ENCODE measurements around the gene NPW. TPM values are rescaled to one million over a fixed set of nuclear protein-coding genes. Genes with fewer than 3 reads are reported as not detected.

NPW gene
- total RNA-seq, 2 experiments from 2014 or later = 29.1 to 34.2 TPM

DNA sequence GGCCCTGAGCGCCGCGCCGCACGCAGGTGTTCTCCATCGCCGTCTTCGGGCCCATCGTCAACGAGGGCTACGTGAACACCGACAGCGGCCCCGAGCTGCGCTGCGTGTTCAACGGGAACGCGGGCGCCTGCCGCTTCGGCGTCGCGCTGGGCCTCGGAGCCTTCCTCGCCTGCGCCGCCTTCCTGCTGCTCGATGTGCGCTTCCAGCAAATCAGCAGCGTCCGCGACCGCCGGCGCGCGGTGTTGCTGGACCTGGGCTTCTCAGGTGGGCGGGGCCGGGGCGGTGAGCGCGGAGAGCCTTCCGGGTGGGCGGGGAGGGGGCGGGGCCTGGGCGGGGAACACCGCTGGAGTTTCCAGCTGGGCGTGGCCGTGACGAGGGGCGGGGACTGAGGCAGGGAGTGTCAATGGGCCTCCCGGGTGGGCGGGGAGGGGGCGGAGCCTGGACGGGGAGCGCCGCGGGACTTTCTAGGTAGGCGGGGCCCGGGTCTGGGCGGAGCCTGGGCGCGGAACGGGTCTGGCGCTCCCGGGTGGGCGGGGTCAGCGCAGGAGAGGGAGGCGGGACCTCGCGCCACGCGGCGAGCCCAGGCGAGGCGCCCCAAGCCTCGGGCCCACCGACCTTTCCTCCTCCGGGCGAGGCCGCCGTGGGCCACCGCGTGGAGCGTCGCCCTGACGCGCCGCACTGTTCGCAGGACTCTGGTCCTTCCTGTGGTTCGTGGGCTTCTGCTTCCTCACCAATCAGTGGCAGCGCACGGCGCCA, 27.5 kb upstream of the NPW start:
- H3K4me1 Mint-ChIP-seq = peaks cover 26% of the 10 kb centered on the region
- DNase-seq = peak; percentile 92
- H3K36me3 Mint-ChIP-seq = peaks cover 11% of the 10 kb centered on the region
- no peaks in the 10 kb centered on the region for H3K9me3 Mint-ChIP-seq
- H3K4me3 Mint-ChIP-seq = no peak overlapping the region
- H3K27ac Mint-ChIP-seq = no peak overlapping the region
- peaks cover 32% of the 10 kb centered on the region for H3K27me3 Mint-ChIP-seq

DNA sequence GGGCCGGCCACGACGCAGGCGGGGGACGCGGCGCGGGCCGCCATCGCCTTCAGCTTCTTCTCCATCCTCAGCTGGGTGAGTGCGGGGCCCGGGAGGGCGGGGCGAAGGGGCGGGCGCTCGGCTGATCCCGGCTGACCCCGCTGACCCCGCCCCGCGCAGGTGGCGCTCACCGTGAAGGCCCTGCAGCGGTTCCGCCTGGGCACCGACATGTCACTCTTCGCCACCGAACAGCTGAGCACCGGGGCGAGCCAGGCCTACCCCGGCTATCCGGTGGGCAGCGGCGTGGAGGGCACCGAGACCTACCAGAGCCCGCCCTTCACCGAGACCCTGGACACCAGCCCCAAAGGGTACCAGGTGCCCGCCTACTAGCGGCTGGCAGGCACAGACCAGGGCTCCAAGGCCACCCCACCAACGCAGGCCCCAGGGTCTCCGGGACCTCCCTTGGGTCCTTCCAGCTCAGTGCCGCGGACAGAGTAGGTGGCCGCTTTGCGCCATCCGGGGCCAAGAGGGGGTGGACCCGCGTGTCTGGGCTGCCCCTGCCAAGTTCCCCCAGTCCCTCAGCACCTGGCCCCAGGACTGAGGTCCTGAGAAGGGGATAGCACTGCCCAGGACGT, 26.8 kb upstream of the NPW start:
- Mint-ChIP-seq H3K4me3 (no peak overlapping the region), H3K36me3 (peaks cover 12% of the 10 kb centered on the region), H3K27me3 (peaks cover 29% of the 10 kb centered on the region), H3K27ac (no peak overlapping the region), H3K9me3 (no peaks in the 10 kb centered on the region), H3K4me1 (peaks cover 28% of the 10 kb centered on the region)
- DNase-seq = no peak

DNA sequence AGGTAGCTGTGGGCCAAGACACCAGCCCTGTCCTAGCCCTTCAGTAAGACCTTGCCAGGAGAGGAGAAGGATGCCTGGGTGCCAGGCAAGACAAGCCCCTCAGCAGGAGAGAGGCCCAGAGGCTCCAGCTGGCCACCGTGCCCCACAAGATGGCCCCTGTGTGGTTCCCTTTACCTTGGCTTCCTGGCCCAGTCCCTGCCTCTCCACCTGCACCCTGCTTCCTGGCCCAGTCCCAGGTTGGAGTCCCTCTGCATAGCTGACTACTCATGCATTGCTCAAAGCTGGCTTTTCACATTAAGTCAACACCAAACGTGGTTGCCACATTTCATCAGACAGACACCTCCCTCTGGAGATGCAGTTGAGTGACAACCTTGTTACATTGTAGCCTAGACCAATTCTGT, 25.9 kb upstream of the NPW start:
- DNase-seq = no peak
- no peak overlapping the region for H3K4me3 Mint-ChIP-seq
- no peaks in the 10 kb centered on the region for H3K9me3 Mint-ChIP-seq
- peaks cover 25% of the 10 kb centered on the region for H3K4me1 Mint-ChIP-seq
- peaks cover 21% of the 10 kb centered on the region for H3K27me3 Mint-ChIP-seq
- H3K27ac Mint-ChIP-seq = no peak overlapping the region
- H3K36me3 Mint-ChIP-seq = peaks cover 13% of the 10 kb centered on the region

DNA sequence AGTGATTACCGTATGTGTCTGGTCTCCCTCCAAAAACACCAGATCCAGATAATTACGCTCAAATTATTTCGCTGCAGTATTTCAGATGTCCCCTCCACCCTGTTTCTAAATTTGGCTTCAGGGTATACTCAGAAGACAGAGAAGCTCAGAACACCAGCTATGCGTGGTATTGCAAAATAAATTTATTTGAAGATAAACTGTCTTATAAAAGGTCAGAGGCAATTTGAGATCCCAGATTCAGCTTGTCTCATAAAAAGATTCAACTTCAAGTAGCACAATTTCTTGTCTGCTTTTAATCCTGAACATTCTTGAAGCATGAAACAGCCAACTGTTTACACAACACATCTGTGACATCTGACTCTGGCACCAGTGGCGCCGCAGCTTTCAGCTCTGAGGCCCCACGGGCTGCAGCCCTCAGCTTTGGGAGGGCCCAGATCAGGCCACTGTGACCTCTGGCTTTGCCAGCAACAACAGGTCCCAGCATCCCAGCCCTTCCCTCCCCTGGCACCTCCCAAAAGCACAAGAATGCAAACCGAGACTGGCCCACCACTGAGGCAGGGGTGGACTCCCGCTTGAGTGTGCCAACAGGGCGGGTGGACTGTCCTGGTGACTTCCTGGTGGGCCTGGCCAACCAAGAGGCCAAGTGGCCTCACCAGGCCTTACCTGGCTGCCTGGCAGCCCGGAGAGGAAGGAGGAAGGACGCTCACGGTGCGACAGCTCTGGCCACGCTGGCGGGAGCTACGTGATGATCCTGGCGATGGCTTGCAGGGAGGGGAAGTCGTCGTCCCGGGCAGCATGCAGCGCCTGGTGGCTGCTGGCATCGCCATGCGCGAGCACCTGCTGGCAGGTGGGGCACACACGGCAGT, 21.9 kb upstream of the NPW start:
- peaks cover 14% of the 10 kb centered on the region for H3K4me1 Mint-ChIP-seq
- peaks cover 21% of the 10 kb centered on the region for H3K36me3 Mint-ChIP-seq
- no peaks in the 10 kb centered on the region for H3K9me3 Mint-ChIP-seq
- peak overlapping the region; percentile 12 for H3K27ac Mint-ChIP-seq
- no peak for DNase-seq
- no peak overlapping the region for H3K4me3 Mint-ChIP-seq
- H3K27me3 Mint-ChIP-seq = no peaks in the 10 kb centered on the region

- Mint-ChIP-seq H3K36me3 (peaks cover 21% of the 10 kb centered on the region), H3K4me3 (no peak overlapping the region), H3K9me3 (no peaks in the 10 kb centered on the region), H3K4me1 (peaks cover 12% of the 10 kb centered on the region), H3K27ac (no peak overlapping the region), H3K27me3 (no peaks in the 10 kb centered on the region)
- DNase-seq = no peak
Observed at GRCh38 chr16:1998360-1998835, 21.2 kb upstream of the NPW start.

DNA sequence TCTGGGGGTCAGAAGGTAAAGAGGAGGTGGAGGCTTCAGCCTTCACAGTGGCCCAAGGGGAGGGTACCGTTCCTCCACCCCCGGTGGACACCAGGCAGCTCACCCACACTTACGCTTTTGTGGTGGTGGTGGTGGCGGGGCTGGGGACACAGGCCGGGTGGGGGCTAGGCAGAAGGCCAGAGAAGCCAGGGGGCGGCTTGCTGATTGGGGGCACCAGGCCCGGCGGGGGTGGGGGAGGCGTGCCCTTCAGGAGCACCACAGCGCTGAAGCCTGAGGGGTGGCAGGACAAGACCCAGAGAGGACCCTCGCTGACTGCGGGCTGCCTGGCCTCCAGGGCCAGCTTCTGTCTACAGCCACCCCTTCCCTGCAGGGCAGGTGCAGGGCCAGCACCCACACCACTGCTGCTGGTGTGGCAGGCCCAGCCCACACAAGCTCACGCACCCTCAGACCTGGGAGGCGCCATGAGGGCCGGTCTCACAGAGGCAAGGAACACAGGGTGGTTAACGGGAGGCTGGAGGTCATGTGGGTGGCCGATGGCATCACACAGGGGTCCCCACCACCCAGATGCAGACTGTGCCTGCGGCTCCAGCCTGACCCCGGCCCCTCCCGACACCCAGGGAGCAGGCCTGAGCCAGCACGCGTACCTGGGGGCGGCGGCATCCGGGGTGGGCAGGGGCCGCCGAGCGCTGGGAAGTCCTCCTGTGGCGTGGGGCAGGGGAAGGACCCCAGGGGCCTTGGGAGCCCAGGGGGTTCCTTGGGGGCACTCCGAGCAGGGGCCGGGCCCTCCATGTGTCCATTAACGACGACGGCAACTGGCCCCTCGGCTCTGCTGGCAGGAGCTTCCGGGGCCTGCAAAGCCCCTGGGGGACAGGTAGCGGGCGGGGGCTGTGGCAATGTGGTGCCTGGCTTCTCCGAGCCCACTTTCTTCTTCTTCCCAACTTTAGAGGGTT, 20.5 kb upstream of the NPW start:
- Mint-ChIP-seq H3K9me3 (no peaks in the 10 kb centered on the region), H3K27ac (no peak overlapping the region), H3K4me1 (peaks cover 9% of the 10 kb centered on the region), H3K36me3 (peaks cover 21% of the 10 kb centered on the region), H3K4me3 (no peak overlapping the region), H3K27me3 (no peaks in the 10 kb centered on the region)
- no peak for DNase-seq

GRCh38 chr16:1999866-2000514, 19.6 kb upstream of the NPW start:
- no peak overlapping the region for H3K4me3 Mint-ChIP-seq
- peaks cover 21% of the 10 kb centered on the region for H3K36me3 Mint-ChIP-seq
- H3K4me1 Mint-ChIP-seq = peaks cover 11% of the 10 kb centered on the region
- no peaks in the 10 kb centered on the region for H3K9me3 Mint-ChIP-seq
- H3K27ac Mint-ChIP-seq = no peak overlapping the region
- no peak for DNase-seq
- H3K27me3 Mint-ChIP-seq = no peaks in the 10 kb centered on the region

DNA sequence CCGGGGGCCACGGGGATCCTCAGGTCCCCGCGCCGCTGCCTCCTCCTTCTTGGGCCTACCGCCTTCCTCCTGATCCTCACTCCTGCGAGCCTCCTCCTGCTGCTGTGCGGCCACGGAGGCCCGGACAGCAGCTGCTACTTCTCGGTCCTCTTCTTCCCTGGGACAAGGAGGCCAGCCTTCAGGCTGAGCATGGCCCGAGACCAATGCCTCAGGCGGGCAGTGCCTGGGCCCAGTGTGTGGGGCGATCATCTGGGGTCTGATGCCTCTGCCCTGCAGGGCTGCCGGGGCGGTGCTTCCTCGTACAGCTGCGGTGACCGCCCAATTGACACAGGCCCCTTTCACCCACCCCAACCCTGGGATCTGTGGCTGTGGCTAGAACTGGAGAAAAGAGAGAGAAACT, 18.6 kb upstream of the NPW start:
- no peak for DNase-seq
- peaks cover 22% of the 10 kb centered on the region for H3K36me3 Mint-ChIP-seq
- H3K9me3 Mint-ChIP-seq = no peaks in the 10 kb centered on the region
- H3K27me3 Mint-ChIP-seq = no peaks in the 10 kb centered on the region
- no peak overlapping the region for H3K27ac Mint-ChIP-seq
- peaks cover 12% of the 10 kb centered on the region for H3K4me1 Mint-ChIP-seq
- H3K4me3 Mint-ChIP-seq = no peak overlapping the region

DNA sequence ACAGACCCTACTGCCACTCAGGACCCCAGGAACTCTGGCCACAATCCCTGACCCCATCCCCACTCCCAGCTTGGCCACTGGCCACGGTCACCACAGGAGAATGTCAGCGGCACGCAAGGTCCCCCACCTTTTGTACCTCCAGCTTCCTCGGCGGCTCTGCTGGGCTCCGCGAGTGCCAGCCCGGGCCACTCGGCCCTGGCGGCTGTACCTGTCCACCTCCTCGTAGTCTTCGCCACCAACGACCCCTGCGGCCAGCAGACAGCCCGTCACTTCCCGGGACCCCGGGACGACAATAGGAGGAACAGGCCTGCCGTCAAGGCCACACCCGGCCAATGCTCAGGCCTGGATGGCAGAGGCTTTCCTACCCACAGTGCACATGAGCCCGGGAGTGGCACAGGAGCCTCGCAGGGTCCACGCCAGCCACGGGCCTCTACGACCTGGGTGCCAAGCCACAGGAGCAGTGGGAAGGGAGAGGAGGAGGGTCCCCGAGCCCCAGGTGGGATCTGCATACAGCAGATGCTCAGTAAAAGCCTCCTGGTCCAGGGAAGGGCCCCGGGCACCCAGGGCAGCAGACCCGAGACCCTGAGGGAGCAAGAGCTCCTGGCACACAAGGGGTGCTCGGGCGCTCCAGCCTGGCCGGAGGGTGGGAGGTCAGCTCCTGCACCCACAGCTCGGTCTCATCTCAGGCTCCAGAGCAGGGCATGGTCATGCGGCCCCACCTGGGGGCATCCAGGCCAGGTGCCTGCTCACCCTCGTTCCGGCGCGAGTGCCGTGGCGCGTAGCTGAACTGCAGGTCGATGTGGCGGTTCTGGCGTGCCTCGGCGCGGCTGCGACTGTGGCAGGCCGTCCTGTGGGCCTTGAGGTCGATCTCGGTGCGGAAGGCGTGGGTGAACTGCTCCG, 17.9 kb upstream of the NPW start:
- no peaks in the 10 kb centered on the region for H3K9me3 Mint-ChIP-seq
- no peak overlapping the region for H3K4me3 Mint-ChIP-seq
- H3K27ac Mint-ChIP-seq = no peak overlapping the region
- H3K36me3 Mint-ChIP-seq = peaks cover 25% of the 10 kb centered on the region
- DNase-seq = no peak
- no peaks in the 10 kb centered on the region for H3K27me3 Mint-ChIP-seq
- H3K4me1 Mint-ChIP-seq = peaks cover 11% of the 10 kb centered on the region

DNA sequence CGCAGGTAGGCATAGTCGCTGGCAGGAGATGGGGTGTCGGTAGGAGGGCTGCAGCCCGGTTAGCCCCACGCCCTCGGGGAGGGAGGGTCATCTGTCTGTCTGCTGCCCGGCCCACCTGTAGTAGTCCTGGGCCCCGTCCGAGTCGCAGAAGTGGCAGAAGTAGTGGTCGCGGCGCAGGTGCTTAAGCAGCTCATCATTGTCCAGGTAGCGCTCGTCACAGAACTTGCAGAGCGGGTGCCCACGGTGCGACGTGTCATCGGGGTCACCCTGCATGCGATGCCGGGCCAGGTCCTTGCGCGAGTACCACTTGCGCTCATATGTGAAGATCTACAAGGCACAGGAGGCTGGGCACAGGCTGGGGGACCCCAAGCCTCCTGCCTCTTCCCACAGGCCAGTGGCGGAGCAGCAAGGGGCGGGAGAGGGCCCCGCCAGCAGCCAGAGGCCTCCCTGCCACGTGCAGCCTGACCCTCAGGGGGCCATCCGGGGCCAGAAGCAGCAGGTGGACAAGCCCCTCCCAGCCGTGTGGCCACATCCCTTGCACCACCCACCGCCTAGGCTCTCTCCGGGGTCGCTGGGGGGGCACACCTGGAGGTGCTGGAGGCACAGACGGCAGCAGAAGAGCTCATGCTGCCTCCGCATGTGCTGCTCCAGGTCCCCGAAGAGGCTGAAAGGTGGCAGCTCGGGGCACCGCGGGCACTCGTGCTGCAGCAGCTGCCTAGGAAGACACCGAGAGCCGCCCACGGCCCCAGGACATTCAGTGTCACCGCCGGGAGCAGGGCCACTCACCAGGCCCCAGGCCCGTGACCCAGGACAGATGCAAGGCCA, 17.0 kb upstream of the NPW start:
- no peak overlapping the region for H3K27ac Mint-ChIP-seq
- no peak for DNase-seq
- peaks cover 12% of the 10 kb centered on the region for H3K4me1 Mint-ChIP-seq
- H3K4me3 Mint-ChIP-seq = no peak overlapping the region
- peaks cover 27% of the 10 kb centered on the region for H3K36me3 Mint-ChIP-seq
- no peaks in the 10 kb centered on the region for H3K27me3 Mint-ChIP-seq
- no peaks in the 10 kb centered on the region for H3K9me3 Mint-ChIP-seq

GRCh38 chr16:2003231-2003826, 16.3 kb upstream of the NPW start:
- Mint-ChIP-seq H3K27me3 (no peaks in the 10 kb centered on the region), H3K36me3 (peaks cover 33% of the 10 kb centered on the region), H3K9me3 (no peaks in the 10 kb centered on the region), H3K27ac (no peak overlapping the region), H3K4me1 (peaks cover 17% of the 10 kb centered on the region), H3K4me3 (no peak overlapping the region)
- DNase-seq = no peak

- peaks cover 23% of the 10 kb centered on the region for H3K4me1 Mint-ChIP-seq
- peak; percentile 92 for DNase-seq
- no peak overlapping the region for H3K4me3 Mint-ChIP-seq
- H3K27me3 Mint-ChIP-seq = no peaks in the 10 kb centered on the region
- no peaks in the 10 kb centered on the region for H3K9me3 Mint-ChIP-seq
- peaks cover 38% of the 10 kb centered on the region for H3K36me3 Mint-ChIP-seq
- no peak overlapping the region for H3K27ac Mint-ChIP-seq
Observed at GRCh38 chr16:2003827-2004641, 15.6 kb upstream of the NPW start.
